Measurements from ENCODE around the gene ABCA2. TPM values are rescaled to one million over a fixed set of nuclear protein-coding genes. Genes with fewer than 3 reads are reported as not detected.
"Not testable (repeated sequence)": the region's sequence is repeated elsewhere in the genome, so short reads cannot be mapped to it uniquely, and the experiment has no call there.

The ABCA2 gene
- total RNA-seq, 1 donor from 2014 or later: 2.0 TPM

DNA sequence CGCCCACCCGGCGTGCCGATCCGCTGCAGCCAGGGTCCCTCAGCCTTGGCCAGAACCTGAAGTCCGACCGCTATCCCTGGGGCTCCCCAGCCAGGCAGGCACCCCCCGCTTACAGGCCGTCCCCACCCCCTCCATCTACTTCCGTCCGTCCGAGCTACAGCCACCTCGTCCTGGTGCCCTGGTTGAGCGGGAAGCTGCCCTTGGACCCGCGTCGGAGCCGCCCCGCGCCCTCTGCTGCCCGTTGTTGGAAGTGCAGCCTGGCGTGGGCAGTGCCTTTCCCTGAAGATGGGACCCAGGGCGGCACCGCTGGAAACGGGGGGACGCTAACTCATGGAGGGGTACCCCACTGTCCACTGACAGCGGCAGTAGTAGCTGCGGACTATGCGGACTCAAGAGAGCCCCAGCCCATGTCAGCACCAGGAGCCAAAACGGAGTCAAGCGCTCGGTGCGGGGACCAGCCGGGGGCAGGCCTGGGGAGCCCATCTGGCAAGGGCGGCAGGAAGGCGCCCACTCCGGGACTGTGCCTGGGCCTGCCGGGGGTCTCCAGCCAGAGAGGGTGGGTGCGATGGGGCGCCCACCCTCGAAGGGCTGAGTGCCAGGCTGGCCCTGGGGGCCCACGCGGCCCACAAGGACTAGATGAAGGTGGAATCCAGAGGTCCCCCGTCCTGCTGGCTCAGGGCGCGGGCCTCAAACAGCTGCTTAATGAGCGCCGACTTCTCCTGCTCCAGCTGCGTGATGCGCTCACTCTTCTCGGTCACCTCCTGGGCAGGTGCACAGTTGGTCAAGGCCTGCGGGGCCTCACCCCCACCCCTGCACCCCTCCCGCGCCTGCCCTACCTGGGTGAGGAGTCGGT is 36.2 kb upstream of the ABCA2 start:
- ATAC-seq: peak; percentile 44

DNA sequence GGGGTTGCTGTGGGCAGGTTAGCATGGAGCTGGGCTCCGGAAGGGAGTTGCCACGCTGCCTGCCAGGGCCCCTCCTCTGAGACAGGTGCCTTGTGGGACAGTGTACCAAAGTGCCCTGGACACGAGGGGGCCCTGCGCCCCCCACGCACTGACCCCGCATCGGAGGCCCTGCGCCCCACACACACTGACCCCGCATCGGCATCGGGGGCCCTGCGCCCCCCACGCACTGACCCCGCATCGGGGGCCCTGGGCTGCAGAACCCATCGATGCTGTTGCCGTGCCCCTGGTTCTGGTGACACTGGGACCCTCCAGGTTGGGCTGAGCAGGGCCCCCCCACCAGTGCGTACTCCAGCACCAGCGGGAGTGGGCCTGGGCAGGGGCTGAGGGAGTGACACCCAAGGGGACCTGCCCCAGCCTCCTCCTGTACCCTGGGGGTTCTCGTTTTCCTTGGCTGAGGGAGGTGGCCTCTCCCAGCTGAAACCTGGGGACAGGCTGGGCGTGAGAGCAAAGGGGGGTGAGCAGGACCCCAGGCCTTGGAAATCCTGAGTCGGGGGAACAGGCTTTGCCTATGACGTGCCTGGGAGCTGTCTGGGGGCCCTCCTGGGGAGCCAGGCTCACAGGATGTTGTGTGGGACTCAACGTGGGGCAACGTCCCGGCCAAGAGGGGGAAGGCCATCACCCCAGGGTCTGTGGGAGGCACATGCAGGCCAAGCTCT is 35.4 kb upstream of the ABCA2 start:
- no peak for ATAC-seq

DNA sequence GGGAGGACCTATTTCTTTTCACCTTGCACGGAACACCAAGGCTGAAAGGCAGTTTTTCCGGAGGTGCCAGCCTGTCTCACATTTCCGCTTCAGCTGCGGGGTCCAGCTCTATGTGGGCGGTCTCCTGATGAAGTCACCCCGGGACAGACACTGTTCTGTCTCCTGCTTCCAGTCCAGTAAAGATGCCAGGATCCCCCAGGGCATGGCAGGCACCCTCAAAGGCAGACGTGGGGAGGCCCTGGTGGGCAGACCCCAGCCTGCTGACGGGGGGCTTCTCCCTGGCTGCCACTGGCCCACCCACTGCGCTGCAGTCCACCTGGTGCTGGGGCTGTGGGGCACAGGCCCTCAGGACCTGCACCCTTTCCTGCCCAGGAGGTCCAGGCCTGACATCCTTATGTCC is 34.8 kb upstream of the ABCA2 start:
- not testable (repeated sequence) for ATAC-seq

- peak; percentile 42 for ATAC-seq
Observed at GRCh38 chr9:137062384-137062783, 34.3 kb upstream of the ABCA2 start.

- no peak for ATAC-seq
Observed at GRCh38 chr9:137058521-137059234, 30.6 kb upstream of the ABCA2 start.

- no peak for ATAC-seq
Observed at GRCh38 chr9:137057545-137057944, 29.5 kb upstream of the ABCA2 start.

- ATAC-seq: no peak
Observed at GRCh38 chr9:137056739-137057415, 28.8 kb upstream of the ABCA2 start.

- no peak for ATAC-seq
Observed at GRCh38 chr9:137055385-137056364, 27.6 kb upstream of the ABCA2 start.

GRCh38 chr9:137054932-137055384 is 26.9 kb upstream of the ABCA2 start:
- ATAC-seq: no peak

GRCh38 chr9:137053944-137054931 is 26.2 kb upstream of the ABCA2 start, which contains the start of gene ENTPD2:
Gene ENTPD2 (minus strand): TSS chr9:137054061. CDS start chr9:137053997, 64 bp downstream.
- peak; percentile 78 for ATAC-seq

- ATAC-seq: peak; percentile 48
Observed at GRCh38 chr9:137052998-137053943, 25.2 kb upstream of the ABCA2 start.

- ATAC-seq: no peak
Observed at GRCh38 chr9:137052293-137052692, 24.3 kb upstream of the ABCA2 start.

DNA sequence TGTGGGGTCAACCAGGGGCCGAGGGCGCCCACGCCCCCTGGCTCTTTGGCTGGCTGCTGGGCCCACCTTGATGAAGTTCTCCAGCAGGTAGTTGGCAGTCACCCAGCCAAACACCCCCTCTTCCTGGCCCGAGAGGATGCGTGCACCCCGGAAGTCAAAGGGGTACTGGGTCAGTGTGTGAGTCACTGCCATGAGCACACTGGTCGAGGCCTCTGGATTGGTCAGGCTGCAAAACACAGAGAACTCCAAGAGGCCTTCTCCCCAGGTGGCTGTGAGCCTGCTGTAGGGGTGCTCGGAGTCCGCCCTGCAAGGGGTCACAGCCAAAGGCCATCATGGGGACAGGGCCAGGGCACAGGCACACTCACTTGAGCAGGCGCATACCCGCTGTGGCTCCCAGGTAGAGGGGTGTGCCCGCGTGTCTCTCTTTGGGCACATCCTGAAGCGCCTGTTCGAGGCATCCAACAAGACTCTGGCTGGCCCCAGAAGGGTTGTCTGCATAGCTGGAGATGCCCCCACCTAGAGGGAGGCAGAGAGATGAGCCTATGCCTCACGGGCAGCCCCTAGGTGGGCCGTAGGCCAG is 23.2 kb upstream of the ABCA2 start:
- no peak for ATAC-seq

DNA sequence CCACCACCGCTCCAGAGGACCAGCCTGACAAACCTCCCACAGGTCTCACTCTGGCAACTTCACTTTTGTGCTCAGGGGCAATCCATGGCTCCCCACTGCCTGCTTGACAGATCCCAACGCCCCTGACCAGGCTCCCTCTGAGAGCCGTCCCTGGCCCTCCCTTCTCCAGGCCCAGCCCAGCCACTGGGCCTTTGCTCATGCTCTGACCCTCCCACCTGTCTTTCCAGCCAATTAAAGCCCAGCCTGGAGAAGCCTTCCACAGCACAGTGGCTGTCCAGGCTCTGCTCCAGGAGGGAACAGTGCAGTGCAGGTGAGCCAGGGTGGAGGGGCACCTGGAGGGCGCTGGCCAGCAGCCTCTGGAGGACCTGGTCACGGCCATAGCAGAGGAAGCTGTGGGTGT is 22.5 kb upstream of the ABCA2 start:
- no peak for ATAC-seq

GRCh38 chr9:137049544-137050449 is 21.8 kb upstream of the ABCA2 start:
- ATAC-seq: no peak

- ATAC-seq: no peak
Observed at GRCh38 chr9:137048655-137049543, 20.9 kb upstream of the ABCA2 start.
